Measurements from ENCODE around the gene CLEC18A. TPM values are rescaled to one million over a fixed set of nuclear protein-coding genes. Genes with fewer than 3 reads are reported as not detected.

Gene CLEC18A
- total and polyA plus RNA-seq, 2 of the 8 experiments (the other 6 are each of a cell fraction or from before 2014, with no cell fraction given) = 1.3 to 1.4 TPM

DNA sequence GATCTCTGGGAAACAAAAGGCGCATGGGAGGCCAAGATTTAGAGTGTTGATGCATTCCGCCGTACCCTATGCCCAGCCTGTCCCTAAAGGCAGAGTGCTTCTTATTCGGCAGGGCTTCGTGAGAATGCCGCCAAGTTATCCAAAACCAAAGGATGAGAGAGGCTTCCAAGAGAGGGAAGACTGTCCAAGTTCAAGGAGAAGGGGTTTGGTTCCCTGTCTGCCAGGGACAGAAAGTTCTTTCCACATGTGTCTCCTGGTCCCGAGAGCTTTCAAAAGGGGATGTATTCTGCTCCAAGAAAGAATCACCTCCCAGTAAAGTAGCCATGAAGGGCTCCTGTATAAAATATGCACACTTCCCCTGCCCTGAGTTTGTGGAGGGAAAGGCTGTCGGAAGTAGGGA is 42.1 kb upstream of the CLEC18A start (continued):
- no peak for TF ChIP-seq CTBP2 (IDR thresholded peaks at IDR 0.05; ENCODE audit: borderline replicate concordance, insufficient read depth, insufficient read length, low read length)
- TF ChIP-seq NRF1 (IDR thresholded peaks at IDR 0.05; ENCODE audit: low read depth, low read length) = no peak
- TF ChIP-seq EZH2 (IDR thresholded peaks at IDR 0.05; ENCODE audit: low read depth, low read length, severe bottlenecking) = no peak
- TF ChIP-seq SAP30 (IDR thresholded peaks at IDR 0.05; ENCODE audit: insufficient read depth, insufficient replicate concordance, low read length) = no peak

Measured in H1 (cell line).